Uterus (tissue), 4 donors: ENCODE results near the gene GABBR1. TPM values are rescaled to one million over a fixed set of nuclear protein-coding genes. Genes with fewer than 3 reads are reported as not detected.
"Not testable (repeated sequence)": the region's sequence is repeated elsewhere in the genome, so short reads cannot be mapped to it uniquely, and the experiment has no call there.

Experiments used
- DNase-seq, 2 donors: peaks; one replicate each; pipeline ENCODE4 v3.0.0-alpha.2; 2019 to 2020
- H3K27ac ChIP-seq, 2 donors: fragments of 200-600 bp; sonication (generic); 1 replicate in 1 of 2; 2 replicates in 1 of 2; pipeline ENCODE4 v1.5.1; 2016 to 2018
- H3K27me3 ChIP-seq, 2 donors: fragments of 200-600 bp; sonication (generic); one replicate each; pipeline ENCODE4 v1.5.1; 2018 to 2019; ENCODE audit warnings: control low read depth in 1 of 2
- H3K36me3 ChIP-seq, 2 donors: fragments of 200-600 bp; sonication (generic); one replicate each; pipeline ENCODE4 v1.5.1; 2019; ENCODE audit warnings: control low read depth in 1 of 2
- H3K4me1 ChIP-seq, 2 donors: fragments of 200-600 bp; sonication (generic); one replicate each; pipeline ENCODE4 v1.5.1; 2018 to 2019; ENCODE audit warnings: control low read depth in 1 of 2
- H3K4me3 ChIP-seq, 2 donors: fragments of 200-600 bp; sonication (generic); 1 replicate in 1 of 2; 2 replicates in 1 of 2; pipeline ENCODE4 v1.5.1; 2018 to 2019; ENCODE audit warnings: mild to moderate bottlenecking in 1 of 2
- H3K9me3 ChIP-seq, 2 donors: fragments of 200-600 bp; sonication (generic); one replicate each; pipeline ENCODE4 v1.5.1; 2019; ENCODE audit warnings: control low read depth in 1 of 2
- CTCF ChIP-seq, 4 experiments: fragments of 200-600 bp in 2 of 4; fragments of 450-650 bp in 2 of 4; sonication (generic) in 2 of 4; IDR thresholded peaks; one replicate each; pipeline ENCODE4 v1.5.1; 2016 to 2019; ENCODE audit warnings: antibody characterized with exemption in 4 of 4, mild to moderate bottlenecking in 2 of 4, moderate library complexity in 1 of 4
- POLR2A ChIP-seq, 2 donors: fragments of 450-650 bp; IDR thresholded peaks; one replicate each; pipeline ENCODE4 v1.6.1; 2016; ENCODE audit warnings: antibody characterized with exemption in 2 of 2, mild to moderate bottlenecking in 1 of 2, moderate library complexity in 1 of 2
- intact Hi-C: fragments of 100-400 bp; cut with DNase I; formaldehyde crosslinking; loops from one replicate; pipeline ENCODE4 v1.15.1; 2023; ENCODE audit warnings: low total_unique reads
- total RNA-seq, 4 donors: library from RNA; depleted of rRNA in 3 of 4; stranded (reverse); fragments of >200 nt in 3 of 4; gene quantifications; one replicate each; pipeline versions ENCODE4 v1.1.0 to v1.2.4, GENCODE V29; 2014 to 2023
- donor health status: DM: yes; HTN: yes; CAD: no.

GABBR1 gene
- total RNA-seq, 4 donors from 2014 or later: 29.4 to 184 (median 44.6) TPM

GRCh38 chr6:29678114-29678513, 45.1 kb upstream of the GABBR1 start:
- Histone ChIP-seq H3K27me3 (no peaks in the 10 kb centered on the region), H3K9me3 (no peaks in the 10 kb centered on the region), H3K36me3 (no peaks in the 10 kb centered on the region), H3K4me1 (no peaks in the 10 kb centered on the region), H3K27ac (no peak overlapping the region), H3K4me3 (no peak overlapping the region)
- intact Hi-C loops: no loop called here
- no peak for TF ChIP-seq POLR2A (IDR thresholded peaks at IDR 0.05)
- TF ChIP-seq CTCF (IDR thresholded peaks at IDR 0.05): no peak
- DNase-seq: no peak

GRCh38 chr6:29676981-29677601, 44.1 kb upstream of the GABBR1 start:
- TF ChIP-seq CTCF (IDR thresholded peaks at IDR 0.05): no peak
- TF ChIP-seq POLR2A (IDR thresholded peaks at IDR 0.05): no peak
- H3K4me1 ChIP-seq: no peaks in the 10 kb centered on the region
- no peak overlapping the region for H3K27ac ChIP-seq
- DNase-seq: no peak
- no peaks in the 10 kb centered on the region for H3K27me3 ChIP-seq
- H3K36me3 ChIP-seq: no peaks in the 10 kb centered on the region
- no peak overlapping the region for H3K4me3 ChIP-seq
- H3K9me3 ChIP-seq: no peaks in the 10 kb centered on the region
- intact Hi-C loops: no loop called here

GRCh38 chr6:29675561-29675960, 42.6 kb upstream of the GABBR1 start:
- no peak for DNase-seq
- Histone ChIP-seq H3K27ac (no peak overlapping the region), H3K36me3 (no peaks in the 10 kb centered on the region), H3K27me3 (no peaks in the 10 kb centered on the region), H3K9me3 (no peaks in the 10 kb centered on the region), H3K4me3 (no peak overlapping the region), H3K4me1 (no peaks in the 10 kb centered on the region)
- intact Hi-C loops: no loop called here
- no peak for TF ChIP-seq CTCF (IDR thresholded peaks at IDR 0.05)
- TF ChIP-seq POLR2A (IDR thresholded peaks at IDR 0.05): no peak

- Histone ChIP-seq H3K4me1 (no peaks in the 10 kb centered on the region), H3K36me3 (no peaks in the 10 kb centered on the region), H3K9me3 (no peaks in the 10 kb centered on the region), H3K4me3 (no peak overlapping the region), H3K27ac (no peak overlapping the region), H3K27me3 (no peaks in the 10 kb centered on the region)
- intact Hi-C loops: no loop called here
- TF ChIP-seq CTCF (IDR thresholded peaks at IDR 0.05) (no peak), POLR2A (IDR thresholded peaks at IDR 0.05) (no peak)
- no peak for DNase-seq
Measured at GRCh38 chr6:29674008-29674407, 41.0 kb upstream of the GABBR1 start.

- no peaks in the 10 kb centered on the region for H3K27me3 ChIP-seq
Measured at GRCh38 chr6:29673161-29673560, 40.2 kb upstream of the GABBR1 start.

GRCh38 chr6:29672116-29672515, 39.1 kb upstream of the GABBR1 start:
- H3K27me3 ChIP-seq, H3K27ac ChIP-seq, intact Hi-C loops, H3K4me3 ChIP-seq, DNase-seq, H3K36me3 ChIP-seq, H3K9me3 ChIP-seq, H3K4me1 ChIP-seq: not testable (repeated sequence)

More at GRCh38 chr6:29673161-29673560, 40.2 kb upstream of the GABBR1 start:
- H3K9me3 ChIP-seq: no peaks in the 10 kb centered on the region
- no peak for DNase-seq
- no peak for TF ChIP-seq POLR2A (IDR thresholded peaks at IDR 0.05)
- TF ChIP-seq CTCF (IDR thresholded peaks at IDR 0.05): no peak
- no peaks in the 10 kb centered on the region for H3K4me1 ChIP-seq
- no peak overlapping the region for H3K4me3 ChIP-seq
- H3K36me3 ChIP-seq: no peaks in the 10 kb centered on the region
- intact Hi-C loops: no loop called here
- H3K27ac ChIP-seq: no peak overlapping the region
